Hypothalamus (tissue), 51 donors: ENCODE data around the gene HIC1.

Experiments
- DNase-seq, 51 donors: peaks; one replicate each; lab custom pipeline; 2025; lab: John Stamatoyannopoulos, UW

The HIC1 gene

DNA sequence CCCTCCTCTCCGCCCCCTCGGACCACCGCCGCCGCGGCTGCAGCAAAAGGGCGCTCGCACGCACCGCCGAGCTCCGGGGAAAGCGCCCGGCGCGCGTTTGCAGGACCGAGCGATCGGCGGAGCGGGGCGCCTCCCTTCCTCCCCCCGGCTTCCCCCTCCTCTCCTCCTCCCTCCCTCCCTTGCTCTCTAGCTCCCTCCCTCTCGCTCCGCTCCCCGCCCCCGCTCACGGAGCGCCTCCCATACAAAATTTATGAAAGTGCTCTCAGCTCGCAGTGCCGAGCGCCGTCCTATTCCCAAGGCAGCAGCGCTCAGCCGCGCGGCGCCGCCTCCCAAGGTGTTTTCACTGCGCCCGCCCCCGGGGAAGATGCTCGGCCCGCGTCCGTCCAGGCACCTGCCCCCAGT lies 29.7 kb upstream of the HIC1 start, which contains the start of gene RTN4RL1:
RTN4RL1 (minus strand) TSS at position 115 of the 402 bp plus-strand sequence. CDS start 469 bp downstream, outside the sequence.
- DNase-seq, result peak in 23 of 51 donors; percentile 9 to 71 (median 35)

DNA sequence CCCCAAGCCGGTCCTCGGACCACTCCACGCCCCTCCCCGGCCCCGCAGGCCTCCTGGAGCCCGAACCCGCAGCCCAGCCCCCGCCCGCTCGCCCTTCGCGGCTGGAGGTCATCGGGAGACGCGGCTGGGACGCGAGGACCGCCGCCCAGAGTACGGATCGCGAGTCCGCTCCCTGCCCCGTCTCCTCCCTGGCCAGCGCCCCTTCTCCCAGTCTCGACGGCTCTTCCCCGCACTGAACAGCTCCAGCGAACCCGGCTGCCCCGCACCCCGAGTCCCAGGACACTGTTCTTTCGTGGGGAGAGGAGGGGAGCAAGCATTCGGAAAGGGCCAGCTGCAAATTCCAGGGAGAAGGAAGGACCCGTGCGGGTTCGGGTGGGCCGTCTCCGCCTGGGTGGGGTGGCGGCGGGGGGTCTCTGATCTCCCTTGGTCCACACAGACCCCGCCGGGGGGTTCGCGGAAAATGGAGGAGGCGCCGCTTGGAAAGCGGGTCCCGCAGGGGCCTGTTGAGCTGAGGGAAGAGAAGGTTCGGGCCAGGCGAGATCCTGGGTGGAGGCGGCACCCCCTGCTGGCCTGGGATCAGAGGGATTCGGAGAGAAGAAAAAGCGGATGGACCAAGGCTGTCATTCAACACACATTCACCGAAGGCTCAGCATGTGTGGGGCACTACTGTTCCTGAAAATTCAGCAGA lies 29.1 kb upstream of the HIC1 start:
- peak in 34 of 51 donors; percentile 8 to 67 (median 37) for DNase-seq

DNA sequence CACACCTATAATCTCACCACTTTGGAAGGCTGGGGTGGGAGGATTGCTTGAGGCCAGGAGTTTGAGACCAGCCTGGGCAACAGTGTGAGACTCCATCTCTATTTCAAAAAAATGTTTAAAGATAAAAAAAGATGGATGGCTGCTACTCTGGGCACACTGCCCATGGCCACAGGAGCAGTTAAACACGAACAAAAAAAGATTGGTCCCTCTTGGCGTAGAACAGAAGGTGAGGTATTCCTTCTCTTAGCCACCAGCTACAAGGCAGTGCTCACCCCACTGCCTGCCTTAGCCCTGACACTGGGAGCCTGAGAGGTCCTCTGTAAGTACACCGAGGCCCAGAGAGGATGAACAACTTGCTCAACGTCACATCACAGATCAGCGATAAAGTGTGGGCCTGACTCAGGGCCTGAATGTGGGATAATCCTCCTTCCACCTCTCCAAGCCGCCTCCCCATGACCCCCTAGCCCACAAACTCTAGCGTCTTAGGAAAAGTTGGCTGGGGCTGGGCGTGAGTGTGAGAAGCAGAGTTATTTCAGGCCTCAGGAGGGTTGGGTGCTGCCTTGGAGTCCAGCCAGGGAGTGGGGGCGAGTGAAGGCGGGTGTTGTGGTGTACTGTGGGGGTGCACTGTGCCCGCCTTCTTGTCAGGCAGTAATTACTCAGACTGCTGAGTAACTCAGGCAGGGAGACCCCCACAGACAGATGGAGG lies 27.2 kb upstream of the HIC1 start:
- DNase-seq, result peak in 1 of 51 donors; percentile 66

DNA sequence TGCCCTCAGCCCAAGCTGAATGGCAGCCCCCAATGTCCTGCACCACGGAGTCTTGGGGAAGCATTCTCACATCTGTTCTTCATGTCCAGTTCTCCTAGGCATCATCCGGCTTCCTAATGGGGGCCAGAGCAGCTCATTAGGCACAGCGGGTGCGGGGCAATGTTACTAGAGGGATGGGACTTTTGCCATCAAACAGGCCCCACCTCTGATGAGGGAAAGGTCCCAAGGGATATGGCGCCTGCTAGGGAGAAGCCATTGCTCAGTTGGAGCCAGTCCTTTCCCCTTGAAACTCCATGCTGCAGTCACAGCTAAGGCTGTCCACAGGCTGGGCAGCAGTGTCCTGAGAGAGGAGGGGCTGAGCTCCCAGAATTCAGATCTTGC lies 26.7 kb upstream of the HIC1 start:
- DNase-seq, result no peak

DNA sequence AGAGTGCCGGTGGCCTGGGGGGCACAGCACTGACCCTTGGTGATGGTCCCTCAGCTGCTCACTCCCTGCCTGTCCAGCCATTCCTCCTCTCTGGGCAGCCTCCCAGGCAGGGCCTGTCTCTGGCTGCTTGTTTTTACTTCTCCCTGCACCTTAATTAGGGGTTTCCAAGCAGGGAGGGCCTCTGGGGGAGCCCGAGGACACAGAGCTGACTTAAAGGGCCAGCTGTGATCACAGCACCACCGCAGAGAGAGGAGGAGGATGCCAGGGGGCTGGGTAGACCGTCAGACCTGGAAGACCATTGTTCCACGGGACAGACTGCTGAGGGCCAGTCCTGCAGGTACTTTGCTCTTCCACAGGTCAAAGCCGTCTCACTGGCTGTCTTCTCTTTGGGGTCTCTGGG lies 26.2 kb upstream of the HIC1 start:
- no peak for DNase-seq

DNA sequence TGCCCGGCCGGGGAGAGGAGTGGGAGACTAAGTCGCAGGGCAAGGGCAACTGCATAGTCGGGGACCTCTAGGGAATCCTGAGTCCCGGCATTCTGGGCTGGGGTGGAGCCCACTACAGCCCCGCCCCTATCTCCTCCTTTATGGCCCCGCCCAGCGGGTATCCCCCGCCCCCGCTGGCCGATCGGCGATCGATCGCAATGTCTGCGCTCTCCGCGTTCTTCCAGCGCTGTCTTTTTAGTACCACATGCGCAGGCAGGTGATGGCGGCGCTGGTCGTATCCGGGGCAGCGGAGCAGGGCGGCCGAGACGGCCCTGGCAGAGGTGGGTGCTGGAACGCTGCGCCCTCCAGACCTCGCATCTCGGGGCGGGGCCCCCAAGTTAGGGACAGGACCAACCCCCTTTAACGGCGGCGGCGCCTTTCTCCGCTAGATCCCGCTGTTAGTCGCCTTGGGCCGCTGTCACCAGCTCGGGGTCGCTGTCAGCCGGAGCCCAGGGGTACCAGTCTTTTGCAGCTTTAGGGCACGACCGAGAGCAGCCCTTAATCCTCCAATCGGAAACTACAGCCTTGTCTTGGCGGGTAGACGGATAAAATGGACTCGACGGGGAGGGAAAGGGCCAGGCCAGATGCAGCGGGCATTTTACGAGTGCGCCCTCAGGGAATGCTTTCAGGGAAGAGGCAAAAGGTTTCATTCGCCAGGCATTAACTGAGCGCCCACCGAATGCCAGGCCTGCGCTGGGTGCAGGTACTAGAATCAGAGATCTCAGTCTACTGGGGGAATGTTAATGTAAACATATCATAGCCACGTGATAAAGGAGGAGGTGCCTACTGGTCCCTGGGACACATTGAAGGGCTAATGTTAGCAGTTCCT lies 24.8 kb upstream of the HIC1 start, which contains the start of gene DPH1:
DPH1 (plus strand) TSS at position 243 of the 868 bp plus-strand sequence; CDS start at position 260, 17 bp downstream.
- DNase-seq, result peak in 49 of 51 donors; percentile 32 to 91 (median 79)

DNA sequence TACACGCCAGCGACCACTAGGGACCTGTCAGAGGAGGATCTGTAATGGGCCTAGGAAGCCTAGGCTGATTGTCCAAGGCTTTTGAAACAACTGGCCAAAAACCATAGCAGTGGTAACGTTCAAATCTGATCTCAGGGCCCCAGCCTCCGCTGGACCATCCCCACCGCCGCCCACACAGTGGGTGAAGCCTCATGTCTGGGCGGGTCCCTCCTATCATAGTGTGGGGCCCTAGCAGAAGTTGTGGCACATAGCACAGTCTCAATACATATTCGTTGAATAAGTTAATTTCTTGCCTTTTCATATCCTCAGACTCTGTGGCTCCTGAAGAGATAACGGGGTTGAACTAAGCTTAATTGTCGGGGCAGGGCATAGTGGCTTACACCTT lies 24.1 kb upstream of the HIC1 start:
- peak in 3 of 51 donors; percentile 28 to 38 (median 30) for DNase-seq

DNA sequence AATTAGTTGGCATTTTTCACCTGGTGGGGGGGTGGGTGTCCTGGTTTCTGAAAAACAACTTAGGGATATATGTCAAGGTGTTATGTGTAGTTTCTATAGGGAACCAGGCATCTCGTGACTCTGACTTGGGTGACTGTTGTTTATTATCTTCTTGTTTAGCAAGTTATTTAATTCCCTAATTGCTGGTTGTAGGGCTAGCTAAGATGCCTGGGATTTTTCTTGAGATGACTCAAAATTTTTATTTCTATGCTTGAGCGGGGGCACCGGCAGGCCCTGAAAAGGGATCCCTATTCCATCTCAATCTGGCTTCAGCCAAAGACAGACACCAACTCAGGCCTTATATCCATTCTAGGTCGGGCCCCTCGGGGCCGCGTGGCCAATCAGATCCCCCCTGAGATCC lies 21.8 kb upstream of the HIC1 start:
- no peak for DNase-seq

DNA sequence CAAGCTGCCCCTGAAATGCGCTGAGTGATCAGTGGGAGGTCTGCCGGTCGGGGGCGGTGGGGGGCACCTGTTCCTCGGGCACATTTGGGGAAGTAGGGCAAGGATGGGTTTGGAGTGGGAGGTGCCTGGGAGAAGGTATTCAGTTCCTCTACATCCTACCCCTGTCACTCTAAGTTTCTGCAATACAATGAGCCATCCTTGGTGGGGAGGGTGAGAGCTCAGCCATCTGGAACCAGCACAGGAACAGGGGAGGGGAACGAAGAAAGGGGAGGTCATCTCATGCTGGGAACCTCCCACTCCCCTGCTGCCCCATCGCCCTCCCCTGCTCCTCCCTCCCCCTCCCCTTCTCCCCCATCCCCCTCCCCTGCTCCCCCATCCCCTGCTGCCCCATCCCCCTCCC lies 20.7 kb upstream of the HIC1 start:
- no peak for DNase-seq

DNA sequence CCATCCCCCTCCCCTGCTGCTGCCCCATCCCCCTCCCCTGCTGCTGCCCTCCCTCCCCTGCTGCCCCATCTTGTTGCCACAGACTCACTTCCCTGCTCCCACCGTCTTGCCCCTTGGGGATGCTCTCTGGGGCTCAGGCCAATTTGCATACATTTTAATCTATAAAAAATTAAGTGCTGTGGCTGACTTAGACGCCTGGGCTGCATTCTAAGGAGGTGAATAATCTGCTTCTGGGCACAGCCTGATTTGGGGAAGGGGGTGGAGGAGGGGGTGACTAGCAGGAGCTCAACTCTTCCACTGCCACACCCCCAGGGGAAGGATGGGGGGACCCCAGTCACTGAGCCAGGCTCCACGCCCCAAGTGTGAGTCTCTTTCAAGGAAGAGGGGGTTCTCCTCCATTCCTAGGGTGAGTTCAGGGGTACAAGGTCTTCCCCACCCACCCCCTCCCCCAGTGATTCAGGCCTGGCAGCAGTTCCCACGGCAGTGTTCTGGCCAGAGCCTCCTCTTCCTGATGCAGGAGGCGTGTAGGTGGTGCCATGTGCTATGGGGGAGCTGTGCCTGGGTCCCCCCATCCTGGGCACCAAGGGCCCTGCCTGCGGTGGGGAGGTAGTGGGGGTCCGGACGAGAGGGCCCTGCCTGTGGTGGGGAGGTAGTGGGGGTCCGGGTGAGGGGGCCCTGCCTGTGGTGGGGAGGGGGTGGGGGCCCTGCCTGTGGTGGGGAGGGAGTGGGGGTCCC lies 19.9 kb upstream of the HIC1 start:
- no peak for DNase-seq

DNA sequence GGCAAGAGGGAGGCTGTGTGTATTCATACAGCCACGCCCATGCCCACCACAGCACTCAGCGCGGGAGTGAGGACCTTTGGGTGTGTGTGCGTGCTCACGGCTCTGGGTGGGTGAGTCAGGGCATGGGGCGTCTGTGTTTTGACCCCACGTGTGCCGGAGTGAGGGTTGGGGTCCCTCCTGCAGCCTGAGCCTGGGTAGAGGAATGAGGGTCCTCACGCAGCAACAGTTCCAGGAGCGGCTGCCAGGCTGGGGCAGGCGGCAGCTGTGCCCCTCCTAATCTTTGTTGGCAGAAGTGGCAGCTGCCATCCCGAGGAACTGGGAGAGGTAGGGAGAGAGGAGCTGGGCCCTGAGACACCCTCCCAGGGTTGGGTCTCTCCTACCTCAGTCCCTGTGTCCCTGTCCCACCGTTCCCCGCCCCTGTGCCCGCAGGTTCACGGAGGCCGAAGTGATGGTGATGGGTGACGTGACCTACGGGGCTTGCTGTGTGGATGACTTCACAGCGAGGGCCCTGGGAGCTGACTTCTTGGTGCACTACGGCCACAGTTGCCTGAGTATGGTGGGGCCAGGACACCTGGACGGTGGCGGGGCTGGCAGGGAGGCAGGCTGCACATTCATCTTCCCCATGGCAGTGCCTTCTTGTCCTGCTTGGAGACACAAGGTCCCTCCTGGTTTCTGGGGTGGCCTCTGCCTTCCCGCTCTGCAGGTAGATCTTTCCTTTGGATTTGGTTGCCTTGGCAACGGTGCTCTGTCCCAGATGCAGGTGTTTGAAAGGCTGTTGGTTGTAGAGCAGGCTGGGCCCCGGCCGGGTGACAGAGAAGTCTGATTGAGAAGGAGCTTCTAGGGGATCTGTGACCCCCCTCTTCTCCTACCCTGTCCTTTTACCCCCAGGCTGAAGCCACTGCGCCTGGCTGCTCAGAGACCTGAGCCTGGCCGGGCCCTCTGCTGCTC lies 19.1 kb upstream of the HIC1 start:
- DNase-seq, result peak in 2 of 51 donors; percentile 11 to 13

DNA sequence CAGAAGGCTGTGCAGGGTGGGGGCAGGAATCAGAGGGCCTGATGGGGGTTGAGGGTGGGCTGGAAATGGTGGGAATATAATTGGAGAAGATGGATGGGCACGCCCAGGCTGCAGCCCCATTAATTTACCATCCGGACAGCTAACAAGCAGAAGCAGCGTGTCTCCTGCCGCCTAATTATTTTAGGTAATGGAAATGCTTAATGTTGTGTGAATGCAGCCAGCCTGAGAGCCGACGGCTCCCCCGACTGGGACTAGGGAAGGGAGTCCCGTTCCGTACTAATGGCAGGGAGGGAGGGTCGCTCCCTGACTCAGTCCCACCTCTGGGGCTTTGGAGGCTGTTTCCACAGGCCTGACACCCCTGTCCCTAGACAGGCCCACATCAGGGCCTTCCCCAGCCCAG lies 17.7 kb upstream of the HIC1 start:
- DNase-seq, result no peak

DNA sequence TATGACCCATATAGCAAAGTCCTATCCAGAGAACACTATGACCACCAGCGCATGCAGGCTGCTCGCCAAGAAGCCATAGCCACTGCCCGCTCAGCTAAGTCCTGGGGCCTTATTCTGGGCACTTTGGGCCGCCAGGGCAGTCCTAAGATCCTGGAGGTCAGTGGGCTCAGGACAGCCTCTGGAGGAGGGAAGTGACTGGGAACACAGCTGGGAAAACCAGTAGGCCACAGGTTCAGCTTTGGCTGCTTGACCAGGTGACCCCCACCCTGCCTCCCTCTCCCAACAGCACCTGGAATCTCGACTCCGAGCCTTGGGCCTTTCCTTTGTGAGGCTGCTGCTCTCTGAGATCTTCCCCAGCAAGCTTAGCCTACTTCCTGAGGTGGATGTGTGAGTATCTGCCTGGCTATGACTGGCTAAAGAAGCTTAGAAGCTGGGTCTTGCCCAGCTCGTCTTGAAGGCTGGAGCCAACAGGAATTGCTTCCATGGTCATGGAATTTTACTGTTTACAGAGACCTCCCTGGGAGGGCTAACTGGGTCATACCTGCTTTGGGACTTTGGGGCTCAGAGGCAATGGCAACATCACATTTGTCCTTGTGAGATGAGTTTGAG lies 14.6 kb upstream of the HIC1 start:
- no peak for DNase-seq

DNA sequence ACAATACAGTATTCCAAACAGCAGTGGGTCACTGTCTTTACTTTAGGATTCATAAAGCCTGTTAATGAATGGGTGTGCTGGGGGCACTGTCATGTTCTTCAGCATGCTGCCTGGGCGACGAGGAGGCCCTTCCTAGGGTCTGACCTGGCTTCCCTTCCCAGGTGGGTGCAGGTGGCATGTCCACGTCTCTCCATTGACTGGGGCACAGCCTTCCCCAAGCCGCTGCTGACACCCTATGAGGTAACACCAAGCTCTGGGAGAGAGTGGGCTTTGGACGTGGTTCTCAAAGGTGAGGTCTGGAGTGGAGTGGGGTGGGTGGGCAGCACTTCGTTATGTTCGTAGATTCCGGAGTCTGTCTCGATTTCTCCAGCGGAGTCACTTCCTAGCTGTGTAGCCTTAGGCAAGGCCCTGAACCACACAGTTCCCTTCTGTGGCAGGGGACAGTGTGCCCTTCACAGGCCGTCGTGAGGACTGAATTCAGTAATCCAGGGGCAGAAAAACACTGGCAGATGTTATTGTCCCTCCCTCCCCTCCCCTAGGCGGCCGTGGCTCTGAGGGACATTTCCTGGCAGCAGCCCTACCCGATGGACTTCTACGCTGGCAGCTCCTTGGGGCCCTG lies 13.9 kb upstream of the HIC1 start:
- peak in 5 of 51 donors; percentile 28 to 79 (median 64) for DNase-seq

DNA sequence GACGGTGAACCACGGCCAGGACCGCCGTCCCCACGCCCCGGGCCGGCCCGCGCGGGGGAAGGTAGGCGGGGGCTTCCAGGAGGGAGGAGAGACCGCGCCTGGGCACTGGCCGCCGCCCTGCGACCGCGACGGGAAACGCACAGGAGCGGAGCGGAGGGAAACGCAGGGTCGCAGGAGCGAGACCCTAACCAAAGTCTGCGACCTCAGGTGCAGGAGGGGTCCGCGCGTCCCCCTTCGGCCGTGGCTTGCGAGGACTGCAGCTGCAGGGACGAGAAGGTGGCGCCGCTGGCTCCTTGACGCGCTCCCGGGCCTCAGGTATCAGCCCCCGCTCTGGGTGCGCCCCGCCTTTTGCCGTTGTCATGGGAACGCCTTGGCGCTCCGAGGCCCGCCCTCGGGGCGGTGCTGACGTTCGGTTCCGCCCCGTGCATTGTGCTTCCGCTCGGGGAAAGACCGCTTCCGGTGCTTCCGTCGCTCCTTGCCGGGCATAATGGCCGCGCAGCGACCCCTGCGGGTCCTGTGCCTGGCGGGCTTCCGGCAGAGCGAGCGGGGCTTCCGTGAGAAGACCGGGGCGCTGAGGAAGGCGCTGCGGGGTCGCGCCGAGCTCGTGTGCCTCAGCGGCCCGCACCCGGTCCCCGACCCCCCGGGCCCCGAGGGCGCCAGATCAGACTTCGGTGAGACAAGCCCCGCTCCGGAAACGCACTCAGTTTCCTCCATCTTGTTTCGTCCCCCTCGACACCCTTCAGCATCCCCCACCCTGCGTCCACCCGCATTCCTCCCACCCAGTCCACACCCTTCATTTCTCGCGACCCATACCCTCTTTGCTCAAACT lies 13.1 kb upstream of the HIC1 start, which contains the start of gene OVCA2:
OVCA2 (plus strand) TSS at position 462 of the 829 bp plus-strand sequence; CDS start at position 488, 26 bp downstream.
- peak; percentile 34 to 96 (median 89) for DNase-seq

DNA sequence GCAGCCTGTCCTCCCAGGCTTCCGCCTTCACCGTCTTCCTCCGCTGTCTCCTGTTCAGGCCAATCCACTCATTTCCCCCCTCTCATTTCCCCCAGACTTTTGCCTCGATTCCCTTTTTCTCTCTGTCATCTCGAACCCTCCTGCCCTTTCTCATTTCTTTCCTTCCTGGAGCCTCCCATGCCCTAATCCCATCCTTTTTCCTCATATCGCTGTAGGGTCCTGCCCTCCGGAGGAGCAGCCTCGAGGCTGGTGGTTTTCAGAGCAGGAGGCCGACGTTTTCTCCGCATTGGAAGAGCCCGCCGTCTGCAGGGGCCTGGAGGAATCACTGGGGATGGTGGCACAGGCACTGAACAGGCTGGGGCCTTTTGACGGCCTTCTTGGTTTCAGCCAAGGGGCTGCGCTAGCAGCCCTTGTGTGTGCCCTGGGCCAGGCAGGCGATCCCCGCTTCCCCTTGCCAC lies 12.5 kb upstream of the HIC1 start:
- peak in 4 of 51 donors; percentile 44 to 64 (median 55) for DNase-seq

DNA sequence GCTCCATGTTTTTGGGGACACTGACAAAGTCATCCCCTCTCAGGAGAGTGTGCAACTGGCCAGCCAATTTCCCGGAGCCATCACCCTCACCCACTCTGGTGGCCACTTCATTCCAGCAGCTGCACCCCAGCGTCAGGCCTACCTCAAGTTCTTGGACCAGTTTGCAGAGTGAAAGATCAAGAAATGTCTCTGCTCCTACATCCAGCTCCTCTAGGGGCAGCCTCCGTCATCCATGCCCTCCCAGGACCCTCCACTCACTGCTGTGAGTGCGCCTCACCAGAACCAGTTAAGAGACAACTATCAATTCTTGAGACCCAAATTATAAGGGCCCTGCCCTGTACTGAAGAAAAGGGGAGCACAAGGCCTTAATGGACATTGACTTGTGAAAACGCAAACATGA lies 12.0 kb upstream of the HIC1 start:
- DNase-seq, result no peak
